Endothelial cell of umbilical vein (primary cell): ENCODE data around the gene TFDP1.

Source experiments
- CTCF ChIP-seq, 2 donors: IDR thresholded peaks; 1 replicate in 1 of 2; 2 replicates in 1 of 2; pipeline ENCODE4 v1.5.1; 2011; ENCODE audit warnings: low read length in 2 of 2, mild to moderate bottlenecking in 2 of 2, moderate library complexity in 2 of 2, control low read depth in 1 of 2, inconsistent platforms in 1 of 2, low read depth in 1 of 2; ENCODE audit not compliant: insufficient read depth in 1 of 2; ENCODE audit errors: extremely low read depth in 1 of 2
- EZH2 ChIP-seq: IDR thresholded peaks from 2 replicates; pipeline ENCODE4 v1.6.1; 2012; ENCODE audit warnings: borderline replicate concordance, low read depth, mild to moderate bottlenecking, moderate library complexity, low read length, inconsistent platforms; ENCODE audit not compliant: severe bottlenecking
- FOS ChIP-seq: IDR thresholded peaks from 2 replicates; pipeline ENCODE4 v1.6.1; 2011; ENCODE audit warnings: mild to moderate bottlenecking, low read length, moderate library complexity, borderline replicate concordance; ENCODE audit not compliant: insufficient read depth
- JUN ChIP-seq: IDR thresholded peaks from 2 replicates; pipeline ENCODE4 v1.6.1; 2011; ENCODE audit warnings: borderline replicate concordance, low read depth; ENCODE audit not compliant: insufficient read length, insufficient read depth
- MAX ChIP-seq: IDR thresholded peaks from 2 replicates; pipeline ENCODE4 v1.6.1; 2011; ENCODE audit not compliant: insufficient read depth, insufficient read length
- MYC ChIP-seq: IDR thresholded peaks from one replicate; pipeline ENCODE4 v1.6.1; 2011; ENCODE audit warnings: mild to moderate bottlenecking, low read depth, low read length
- POLR2A ChIP-seq: IDR thresholded peaks from 2 replicates; pipeline ENCODE4 v1.6.1; 2012; ENCODE audit warnings: low read depth, mild to moderate bottlenecking, control low read depth, low read length
- POLR2AphosphoS5 ChIP-seq: IDR thresholded peaks from 2 replicates; pipeline ENCODE4 v1.6.1; 2012; ENCODE audit warnings: low read depth, mild to moderate bottlenecking, control low read depth, low read length, moderate library complexity; ENCODE audit not compliant: insufficient read depth

GRCh38 chr13:113548778-113549621 lies 35.6 kb upstream of the TFDP1 start:
- no peak for TF ChIP-seq CTCF (IDR thresholded peaks at IDR 0.05; ENCODE audit: extremely low read depth in 1 of 2, insufficient read depth in 1 of 2, low read depth in 1 of 2, low read length in 2 of 2)
- no peak for TF ChIP-seq POLR2A
- no peak for TF ChIP-seq MYC
- TF ChIP-seq MAX, result no peak
- TF ChIP-seq POLR2AphosphoS5, result no peak
- no peak for TF ChIP-seq JUN
- TF ChIP-seq FOS, result no peak
- TF ChIP-seq EZH2, result no peak
